Astrocyte of the cerebellum (primary cell): Measurements from ENCODE around the gene SCN1B.
A peak's percentile ranks its signal among the peaks of the same experiment; 100 is the strongest.
"Not testable (repeated sequence)": the region's sequence is repeated elsewhere in the genome, so short reads cannot be mapped to it uniquely, and the experiment has no call there.

Source experiments
- DNase-seq: peaks from one replicate; pipeline ENCODE4 v3.0.0-alpha.2; 2011; ENCODE audit warnings: low read depth
- H3K4me3 ChIP-seq: 2 replicates; pipeline ENCODE4 v1.5.1; 2011; ENCODE audit warnings: mild to moderate bottlenecking, low read depth, low read length, moderate library complexity
- CTCF ChIP-seq: IDR thresholded peaks from 2 replicates; pipeline ENCODE4 v1.5.1; 2012; ENCODE audit warnings: low read length, low read depth, moderate library complexity, mild to moderate bottlenecking; ENCODE audit errors: missing control alignments
- in situ Hi-C: cut with HindIII; loops from 2 replicates; pipeline ENCODE4 v1.10.0; 2017; ENCODE audit warnings: low sequenced_read_pairs

Gene SCN1B

GRCh38 chr19:35025969-35026368 is 4.3 kb upstream of the SCN1B start:
- in situ Hi-C loops: no loop called here
- no peak for DNase-seq
- no peak overlapping the region for H3K4me3 ChIP-seq
- no peak for TF ChIP-seq CTCF

- in situ Hi-C loops: no loop called here
- no peak for DNase-seq
- TF ChIP-seq CTCF: no peak
- H3K4me3 ChIP-seq: no peak overlapping the region
Measured at GRCh38 chr19:35026418-35026817, 3.9 kb upstream of the SCN1B start.

GRCh38 chr19:35027009-35027408 is 3.3 kb upstream of the SCN1B start:
- in situ Hi-C loops: no loop called here
- TF ChIP-seq CTCF: no peak
- H3K4me3 ChIP-seq: no peak overlapping the region

GRCh38 chr19:35027851-35028599 is 2.2 kb upstream of the SCN1B start:
- in situ Hi-C loops: no loop called here
- H3K4me3 ChIP-seq: no peak overlapping the region
- DNase-seq: peak; percentile 65
- TF ChIP-seq CTCF: no peak

More at GRCh38 chr19:35027009-35027408, 3.3 kb upstream of the SCN1B start:
- DNase-seq: no peak

- in situ Hi-C loops, DNase-seq, H3K4me3 ChIP-seq: not testable (repeated sequence)
Measured at GRCh38 chr19:35028600-35028885, 1.7 kb upstream of the SCN1B start.

- in situ Hi-C loops, DNase-seq: not testable (repeated sequence)
Measured at GRCh38 chr19:35029275-35029736, 964 bp upstream of the SCN1B start.

GRCh38 chr19:35029737-35030256 is 473 bp upstream of the SCN1B start:
- TF ChIP-seq CTCF: no peak
- in situ Hi-C loops: no loop called here
- H3K4me3 ChIP-seq: peak overlapping the region; percentile 32
- no peak for DNase-seq

More at GRCh38 chr19:35029275-35029736, 964 bp upstream of the SCN1B start:
- not testable (repeated sequence) for H3K4me3 ChIP-seq
